Activated gamma-delta T cell treated with Interleukin-2 at 50 U/mL for 16 hours (primary cell): ENCODE measurements around the gene CPTP.
A peak's percentile ranks its signal among the peaks of the same experiment; 100 is the strongest.

ENCODE experiments used
- DNase-seq: peaks from one replicate; pipeline ENCODE4 v3.0.0-alpha.2; 2020

CPTP gene

DNA sequence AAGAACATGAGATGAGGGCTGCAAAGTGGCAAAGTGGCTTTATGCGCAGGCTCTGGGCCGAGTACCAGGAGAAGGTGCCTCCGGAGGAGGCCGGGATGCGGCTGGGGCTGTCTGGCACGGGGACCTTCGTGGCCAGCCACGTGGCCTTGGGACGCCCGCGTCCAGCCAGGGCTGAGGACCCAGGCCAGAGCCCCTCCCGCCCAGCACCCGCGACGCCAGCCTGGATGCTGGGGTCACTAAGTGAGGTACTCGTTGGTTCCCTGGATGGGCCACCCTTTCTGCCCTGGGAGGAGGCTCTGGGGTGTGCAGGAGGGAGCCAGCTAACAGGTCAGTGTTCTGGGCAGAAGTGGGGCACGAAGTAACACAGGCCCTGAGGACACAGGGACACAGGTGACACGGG, 31.8 kb upstream of the CPTP start:
- DNase-seq = no peak

DNA sequence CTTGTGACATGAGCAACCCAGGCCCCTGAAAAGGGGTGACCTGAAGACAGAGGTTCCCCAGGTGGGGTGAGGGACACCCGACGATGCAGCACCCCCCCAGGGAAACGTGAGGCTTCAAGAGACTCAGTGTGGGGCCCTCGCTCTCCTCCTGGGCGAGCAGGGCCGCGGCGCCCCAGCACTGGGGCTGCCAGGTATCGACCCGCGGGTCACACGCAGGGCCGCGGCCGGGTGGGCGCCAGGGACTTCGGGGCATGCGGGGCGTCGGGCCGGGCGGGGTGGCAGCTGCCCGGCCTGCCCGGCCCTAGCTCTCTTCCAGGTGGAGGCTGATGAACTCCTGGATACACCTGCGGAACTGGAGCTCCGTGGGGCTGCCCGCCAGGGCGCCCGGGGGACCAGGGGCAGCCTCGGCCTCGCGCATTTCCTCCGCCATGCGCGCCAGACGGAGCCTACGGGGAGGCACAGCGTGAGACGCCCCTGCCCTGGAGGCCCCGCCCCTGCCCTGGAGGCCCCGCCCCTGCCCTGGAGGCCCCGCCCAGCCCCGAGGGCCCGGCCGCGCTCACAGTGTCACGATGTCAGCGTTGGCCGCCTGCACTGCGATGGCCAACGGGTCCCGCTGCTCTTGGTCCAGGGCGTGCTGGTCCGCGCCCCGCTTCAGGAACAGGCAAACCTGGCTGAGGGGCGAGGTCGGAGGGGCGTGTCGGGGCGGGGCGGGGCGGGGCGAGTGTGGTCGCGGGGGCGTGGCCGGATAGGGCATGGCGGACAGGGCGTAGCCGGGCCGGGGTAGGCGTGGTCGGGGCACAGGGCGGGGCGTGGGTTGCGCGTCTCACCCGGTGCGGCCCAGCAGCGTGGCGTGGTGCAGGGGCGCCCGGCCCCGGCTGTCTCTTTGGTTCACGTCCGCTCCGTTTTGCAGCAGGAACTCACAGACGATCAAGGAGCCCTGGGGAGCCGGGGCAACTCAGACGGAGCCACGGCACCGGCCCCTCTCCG, 31.0 kb upstream of the CPTP start:
- DNase-seq = no peak

DNA sequence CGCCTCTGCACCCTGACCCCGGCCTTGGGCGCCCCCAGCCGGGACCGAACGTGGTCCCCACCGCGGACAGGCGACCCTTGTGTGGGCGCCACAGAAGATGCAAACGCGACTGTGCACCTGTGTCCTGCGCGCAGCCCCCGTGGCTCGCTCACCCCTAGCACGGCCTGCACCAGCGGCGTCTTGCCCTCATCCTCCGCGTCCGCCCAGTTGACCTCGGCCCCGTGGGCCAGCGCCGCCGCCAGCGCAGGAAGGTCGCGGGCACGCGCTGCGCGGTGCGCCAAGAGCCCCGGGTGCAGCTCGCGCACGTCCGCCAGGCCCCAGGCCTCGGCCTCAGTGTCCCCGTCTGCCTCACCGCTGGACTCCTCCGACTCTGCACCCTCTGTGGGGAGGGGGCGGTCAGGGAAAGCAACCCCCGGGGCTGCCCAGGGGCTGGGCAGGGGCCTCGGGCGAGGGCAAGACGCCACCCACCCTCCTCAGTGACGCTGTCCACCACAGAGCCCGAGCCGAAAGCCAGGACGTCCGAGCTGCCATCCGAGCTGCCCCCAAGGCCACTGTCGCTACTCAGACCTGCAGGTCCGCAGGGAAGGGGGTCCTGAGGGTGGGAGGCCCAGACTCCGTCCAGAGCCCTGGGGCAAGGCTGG, 30.2 kb upstream of the CPTP start:
- DNase-seq = no peak

DNA sequence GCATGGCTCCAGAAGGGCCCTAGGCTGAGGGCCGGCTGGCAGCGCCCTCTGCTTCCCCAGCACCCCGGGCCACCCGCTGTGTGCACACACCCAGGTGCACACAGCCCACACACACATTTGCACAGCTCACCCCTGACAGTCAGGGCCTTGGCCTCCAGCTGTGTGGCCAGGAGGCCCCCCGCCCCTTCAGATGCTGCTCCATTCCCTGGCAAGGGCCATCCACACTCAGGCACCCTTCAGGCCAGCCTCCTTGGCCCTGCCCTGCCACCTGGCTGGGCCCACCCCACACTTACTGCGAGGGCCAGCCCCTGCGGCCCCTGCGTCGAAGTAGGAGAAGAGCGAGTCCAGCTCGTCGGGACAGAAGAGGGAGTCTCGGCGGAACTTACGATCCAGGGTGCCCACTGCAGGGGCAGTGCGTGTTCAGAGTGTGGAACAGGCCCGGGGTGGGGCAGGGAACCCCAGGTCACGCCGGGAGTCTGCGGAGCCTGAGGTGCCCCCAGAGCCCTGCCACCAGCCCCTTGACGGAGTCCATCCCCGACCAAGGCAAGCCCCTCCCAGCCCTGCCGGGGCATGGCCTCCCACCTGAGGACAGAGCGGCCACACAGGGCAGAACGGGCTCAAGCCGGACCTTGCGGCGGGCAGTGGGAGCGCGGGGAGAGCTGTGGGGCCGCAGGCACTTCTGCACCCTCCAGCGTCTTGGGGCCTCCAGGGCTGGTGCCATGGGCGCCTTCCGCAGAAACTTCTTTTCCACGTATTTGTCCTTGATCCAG, 29.3 kb upstream of the CPTP start:
- no peak for DNase-seq

DNA sequence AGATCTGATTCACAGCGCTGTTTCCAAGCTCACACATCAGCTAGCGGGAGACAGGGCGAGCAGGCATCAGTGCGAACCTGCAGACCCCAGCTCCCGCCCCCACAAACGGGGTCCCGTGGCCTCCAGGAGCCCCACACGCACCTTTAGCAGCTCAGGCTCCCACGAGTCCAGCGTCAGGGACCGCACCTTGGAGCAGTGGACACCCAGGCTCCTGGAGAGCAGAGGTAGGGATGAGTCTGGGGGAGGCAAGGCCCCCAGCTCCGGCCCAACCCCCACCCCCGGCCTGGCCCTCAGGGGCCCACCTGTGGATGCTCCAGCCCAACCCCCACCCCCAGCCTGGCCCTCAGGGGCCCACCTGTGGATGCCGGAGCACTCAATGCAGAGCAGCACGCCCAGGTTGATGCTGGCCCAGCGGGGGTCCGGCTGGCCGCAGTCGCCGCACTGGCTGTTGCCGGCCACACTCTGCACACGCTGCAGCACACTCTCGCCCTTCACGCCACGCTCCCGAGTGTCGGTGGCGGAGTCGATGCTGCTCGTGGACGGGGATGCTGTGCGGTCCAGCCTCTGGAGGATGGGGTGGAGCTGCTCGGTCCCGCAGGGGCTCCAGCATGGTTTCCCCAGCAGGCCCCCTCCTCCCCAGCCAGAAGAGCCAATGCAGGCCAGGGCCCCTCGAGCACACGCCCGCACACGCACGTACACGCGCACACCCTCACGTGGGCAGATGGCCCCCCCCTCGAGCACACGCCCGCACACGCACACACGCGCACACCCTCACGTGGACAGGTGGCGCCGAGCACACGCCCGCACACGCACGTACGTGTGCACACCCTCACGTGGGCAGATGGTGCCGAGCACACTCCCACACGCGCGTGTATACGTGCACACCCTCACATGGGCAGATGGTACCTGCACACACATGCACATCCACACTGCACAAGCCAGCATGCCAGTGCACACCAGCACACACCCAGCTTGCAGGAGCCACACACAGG, 28.2 kb upstream of the CPTP start:
- DNase-seq = no peak

DNA sequence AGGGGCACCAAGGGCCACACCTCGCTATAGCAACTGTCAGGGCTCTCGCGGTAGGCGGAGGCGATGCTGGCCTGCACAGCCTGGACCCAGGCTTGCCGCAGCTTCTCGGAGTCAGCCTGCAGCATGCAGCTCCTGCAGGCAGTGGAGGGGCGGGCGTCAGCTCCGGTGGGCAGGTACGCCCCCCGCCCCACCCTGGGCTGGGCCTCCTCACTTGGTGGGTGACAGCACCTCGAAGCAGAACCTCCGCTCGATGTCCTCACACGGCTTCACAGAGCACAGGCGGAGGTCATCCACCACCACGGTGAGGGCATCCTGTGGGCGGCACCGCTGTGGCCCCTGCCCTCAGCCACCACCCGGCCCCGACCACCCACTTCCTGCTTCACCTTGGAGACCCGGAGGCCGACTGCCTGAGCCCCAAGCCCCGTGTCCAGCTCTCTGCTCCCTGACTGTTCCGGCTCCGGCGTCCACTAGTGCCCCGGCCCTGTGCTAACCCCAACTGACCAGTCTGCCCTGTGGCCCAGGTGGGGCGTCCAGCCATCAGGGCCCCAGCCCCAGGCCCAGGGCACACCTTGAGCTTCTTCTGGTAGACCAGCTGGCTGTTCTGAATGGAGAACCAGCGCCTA, 26.7 kb upstream of the CPTP start:
- no peak for DNase-seq

DNA sequence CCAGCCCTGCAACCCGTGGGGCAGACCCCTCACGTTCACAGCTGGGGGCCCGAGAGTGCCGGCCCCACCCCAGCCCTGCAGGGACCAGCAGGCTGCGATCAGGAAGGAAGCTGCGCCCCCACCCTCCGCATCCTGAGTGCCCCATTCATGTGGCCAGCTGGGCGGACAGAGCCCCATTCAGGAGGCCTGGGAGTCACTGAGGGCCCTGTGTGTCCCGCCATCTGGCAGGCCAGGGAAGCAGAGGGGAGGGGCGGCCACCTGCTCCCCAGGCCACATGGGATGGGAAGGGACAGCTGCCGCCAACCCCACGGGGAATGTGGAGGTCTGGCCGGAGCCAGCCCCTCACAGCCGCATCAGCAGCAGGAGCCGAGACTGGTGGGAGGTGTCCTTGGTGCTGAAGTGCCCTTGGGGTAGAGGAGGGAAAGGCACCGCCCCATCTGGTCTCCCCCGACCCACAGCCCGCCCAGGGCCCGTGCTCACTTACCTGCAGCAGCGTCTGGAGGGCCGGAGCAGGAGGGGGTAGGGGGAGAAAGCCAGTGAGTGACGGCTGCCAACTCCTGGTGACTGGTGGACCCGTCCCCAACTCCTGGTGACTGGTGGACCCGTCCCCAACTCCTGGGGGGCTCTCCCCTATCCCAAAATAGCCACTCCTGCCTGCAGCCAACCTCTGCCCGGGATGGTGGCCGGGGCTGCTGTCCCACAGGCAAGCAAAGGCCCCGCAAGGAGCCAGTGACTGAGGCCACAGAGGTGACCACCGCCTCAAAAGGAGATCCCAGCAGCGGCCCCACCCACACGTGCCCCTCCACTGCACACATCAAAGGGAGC, 25.5 kb upstream of the CPTP start:
- DNase-seq = no peak

DNA sequence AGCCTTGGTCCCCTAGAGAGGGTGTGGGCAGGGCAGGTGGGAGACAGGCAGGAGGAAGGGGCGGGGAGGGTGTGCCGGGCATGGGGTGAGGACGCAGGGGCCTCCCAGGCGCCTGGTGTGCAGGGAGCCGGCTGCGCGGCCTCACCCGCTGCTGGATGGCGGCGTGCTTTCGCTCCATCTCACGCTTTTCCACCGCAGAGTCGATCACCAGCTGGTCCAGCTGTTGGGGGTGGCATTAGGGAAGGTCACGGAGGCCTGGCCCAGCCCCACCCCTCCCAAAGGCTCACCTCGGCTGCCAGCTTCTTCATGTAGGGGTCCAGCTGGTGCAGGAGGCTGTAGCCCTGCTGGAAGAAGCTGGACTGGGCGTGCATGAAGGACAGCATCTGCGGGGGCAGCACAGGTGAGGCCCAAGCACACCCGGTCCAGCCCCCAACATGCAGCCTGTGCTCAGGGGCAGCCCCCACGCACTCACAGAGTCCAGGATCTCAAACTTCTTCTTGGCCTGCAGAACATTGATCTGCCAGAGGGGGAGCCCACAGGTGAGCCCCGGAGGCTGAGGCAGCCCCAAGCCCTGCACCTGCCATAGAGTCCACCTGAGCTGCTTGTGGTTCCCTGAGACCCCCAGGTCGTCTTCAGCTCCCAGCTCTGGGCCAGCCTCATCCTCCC, 24.8 kb upstream of the CPTP start:
- no peak for DNase-seq

DNA sequence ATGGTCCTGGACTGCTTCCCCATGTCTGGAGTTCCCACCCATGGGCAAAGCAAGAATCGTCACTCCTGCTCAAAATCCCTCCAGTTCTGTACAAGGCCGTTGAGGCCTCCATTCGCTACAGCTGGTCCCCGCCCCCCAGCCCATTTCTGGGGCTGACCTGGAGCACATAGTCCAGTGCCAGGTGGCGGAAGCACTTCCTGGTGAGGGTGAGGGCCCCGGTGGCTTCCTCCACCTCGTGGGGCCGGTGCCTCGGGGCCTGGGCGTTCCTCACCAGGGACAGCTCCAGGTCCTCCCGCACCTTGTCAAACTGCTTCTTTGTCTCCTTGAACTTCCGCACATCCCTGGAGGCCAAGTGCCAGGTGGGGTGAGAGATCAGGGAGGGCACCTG, 24.3 kb upstream of the CPTP start:
- no peak for DNase-seq

DNA sequence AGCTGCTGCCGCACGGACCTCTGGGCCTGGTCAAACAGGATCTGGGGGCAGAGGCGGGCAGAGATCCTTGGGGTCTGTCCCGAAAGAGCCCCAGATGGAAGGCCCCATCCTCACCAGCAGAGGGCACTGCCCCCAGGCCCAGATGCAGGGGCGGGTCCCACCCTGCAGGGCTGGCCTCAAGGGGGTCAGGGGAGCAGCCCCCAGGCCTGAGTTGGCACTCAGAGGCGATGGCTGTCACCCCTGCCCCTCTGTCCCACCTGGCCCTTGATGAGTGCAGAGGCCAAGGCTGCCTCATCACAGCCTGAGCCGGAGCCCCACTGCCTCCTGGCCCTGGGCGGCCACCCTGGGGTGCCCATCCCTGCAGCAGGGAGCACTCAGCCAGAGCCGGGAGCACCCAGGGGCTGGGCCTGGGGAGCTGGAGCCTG, 22.6 kb upstream of the CPTP start:
- DNase-seq = no peak

DNA sequence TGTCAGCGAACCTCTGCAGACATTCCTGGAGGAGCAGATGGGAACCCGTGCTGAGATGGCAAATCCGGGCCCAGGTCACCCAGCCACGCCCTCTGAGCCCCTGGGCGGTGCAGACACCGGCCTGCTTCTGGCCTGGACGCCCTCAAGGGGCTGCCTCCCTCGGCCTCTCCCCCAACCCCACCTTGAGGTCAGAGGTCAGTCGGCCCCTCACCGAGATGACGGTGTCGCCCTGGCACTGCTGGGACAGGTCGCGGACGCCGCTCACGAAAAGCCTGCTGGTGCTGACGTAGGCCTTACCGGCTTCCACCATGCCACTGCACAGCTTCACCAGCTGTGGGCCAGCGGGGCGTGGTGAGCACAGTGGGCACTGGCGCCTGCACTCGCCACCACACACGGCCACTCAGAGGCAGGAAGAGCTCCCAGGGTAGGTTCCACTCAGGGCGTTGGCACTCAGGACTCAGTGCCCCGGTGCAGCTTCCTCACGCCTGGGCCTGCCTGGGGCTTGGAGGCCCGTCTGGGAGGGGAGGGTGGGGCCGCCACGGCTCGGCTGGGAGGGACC, 21.6 kb upstream of the CPTP start:
- no peak for DNase-seq

DNA sequence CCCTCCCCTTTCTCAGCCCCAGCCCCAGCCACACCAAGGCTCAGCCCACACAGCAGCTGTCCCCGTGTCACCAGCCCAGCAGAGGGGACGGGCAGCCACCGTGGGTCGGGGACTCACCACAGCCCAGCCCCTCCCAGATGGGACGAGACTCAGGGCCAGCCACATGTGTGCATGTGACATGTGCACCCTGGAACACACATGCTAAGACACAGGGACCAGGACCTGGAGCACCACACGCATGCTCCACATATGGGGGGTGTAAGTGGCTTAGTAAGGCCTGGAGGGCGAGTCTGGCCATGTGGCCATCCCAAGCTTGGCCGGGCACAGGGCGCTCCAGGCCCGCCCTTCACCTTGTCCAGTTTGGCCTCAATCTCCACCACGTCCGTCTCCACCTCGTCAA, 20.9 kb upstream of the CPTP start:
- DNase-seq = no peak

DNA sequence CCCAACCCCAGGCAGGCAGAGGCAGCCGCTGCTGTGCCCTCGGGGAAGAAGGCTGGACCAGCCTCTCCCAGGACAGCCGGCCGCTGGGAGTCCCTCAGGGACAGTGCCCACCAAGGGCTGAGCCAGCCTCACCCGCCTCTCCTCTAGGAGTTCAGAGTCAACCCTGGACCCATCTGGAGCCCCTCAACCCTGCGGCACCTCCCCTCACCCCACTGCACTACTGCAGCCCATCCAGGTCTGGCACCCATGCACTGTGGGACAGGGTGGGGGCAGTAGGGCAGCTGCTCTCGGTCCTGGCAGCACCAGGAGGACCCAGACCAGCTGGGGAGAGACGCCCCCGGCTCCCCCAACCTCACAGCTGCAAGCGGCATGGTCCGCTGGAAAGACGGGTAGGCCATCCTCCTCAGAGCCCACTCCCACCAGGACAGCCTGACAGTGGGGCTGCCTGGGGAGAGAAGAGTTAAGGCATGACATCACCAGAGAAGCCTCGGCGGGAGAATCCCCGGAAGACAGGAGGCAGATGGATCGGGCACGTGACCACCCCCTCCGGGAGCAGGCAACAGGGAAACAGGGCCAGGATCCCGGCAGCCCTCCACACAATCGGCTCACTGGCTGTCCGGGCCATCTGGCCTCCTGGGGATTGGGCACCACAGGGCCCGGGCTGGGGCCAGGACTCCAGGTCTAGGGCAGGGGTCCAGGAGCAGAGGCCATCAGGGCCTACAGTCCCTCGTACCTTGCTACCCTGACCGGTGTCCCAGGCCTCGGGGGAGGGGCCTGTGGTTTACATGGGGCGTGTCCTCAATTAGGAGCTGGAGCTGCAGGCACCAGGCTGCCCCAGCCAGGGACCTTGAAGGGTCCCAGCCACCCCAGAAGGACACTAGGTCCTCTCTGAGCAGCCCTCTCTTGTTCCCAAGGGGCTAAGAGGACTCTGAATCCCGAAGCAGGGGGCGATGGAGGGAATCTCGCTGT, 20.0 kb upstream of the CPTP start:
- no peak for DNase-seq

DNA sequence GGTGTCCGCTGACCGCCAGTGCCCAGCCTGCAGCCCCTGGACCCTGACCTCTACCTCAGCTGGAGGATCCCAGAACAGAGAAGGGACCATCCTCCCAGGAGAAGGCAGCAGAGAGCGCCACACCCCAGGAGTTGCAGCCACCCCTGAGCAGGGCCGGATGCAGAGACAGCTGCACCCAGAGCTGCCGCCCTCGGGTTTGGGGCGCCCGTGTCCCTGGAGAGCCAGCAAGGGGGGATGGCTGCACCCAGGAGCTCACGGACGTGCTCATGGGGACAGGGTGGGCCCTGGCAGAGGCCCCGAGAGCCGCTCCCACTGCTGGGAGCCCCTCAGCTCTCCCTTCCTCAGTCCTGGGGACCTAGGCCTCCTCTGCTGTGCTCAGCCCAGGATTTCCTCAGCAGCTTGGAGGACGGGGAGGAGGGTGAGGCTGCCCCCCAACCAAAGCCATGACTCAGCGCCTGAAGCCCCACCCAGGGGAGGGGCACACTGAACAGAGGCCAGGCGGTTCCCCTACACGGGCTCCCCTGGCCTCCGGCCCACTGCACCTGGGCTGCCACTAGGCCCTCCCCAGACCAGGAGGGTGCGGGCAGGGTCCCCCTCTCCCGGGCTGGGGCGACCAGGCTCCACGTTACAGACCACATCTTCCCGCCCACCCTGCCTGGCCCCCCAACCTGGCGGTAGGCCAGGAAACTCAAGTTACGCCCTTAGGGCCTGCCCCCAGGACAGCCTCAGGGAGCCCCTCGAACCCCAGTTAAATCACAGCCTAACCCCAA, 19.1 kb upstream of the CPTP start:
- peak; percentile 83 for DNase-seq

DNA sequence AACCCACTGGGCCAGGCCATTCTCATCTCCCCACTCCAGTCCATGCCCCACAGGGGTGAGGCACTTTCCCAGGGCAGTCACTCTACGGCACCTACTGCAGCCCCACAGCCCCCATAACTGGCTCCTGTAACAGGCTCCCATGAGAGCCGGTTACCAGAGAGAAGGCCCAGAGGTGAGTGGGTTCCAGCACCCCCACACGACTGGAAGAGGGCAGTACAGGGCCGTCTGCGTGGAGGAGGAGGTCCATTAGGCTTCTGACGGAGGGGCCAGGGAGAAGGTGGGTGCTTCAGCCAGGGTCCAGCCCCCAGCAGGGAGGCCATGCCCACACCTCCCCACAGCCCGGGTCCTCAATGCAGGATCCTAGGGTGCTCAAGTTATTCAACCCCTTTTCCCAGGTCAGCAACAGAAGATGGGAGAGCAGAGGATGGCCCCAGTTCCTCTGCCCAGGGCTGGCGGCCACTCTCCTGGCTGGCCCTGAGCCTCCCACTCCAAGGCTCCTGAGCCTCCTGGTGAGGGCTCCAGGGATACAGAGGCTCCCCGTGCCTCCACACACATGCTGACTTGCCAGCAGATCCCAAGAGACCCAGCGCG, 18.4 kb upstream of the CPTP start:
- DNase-seq = no peak

DNA sequence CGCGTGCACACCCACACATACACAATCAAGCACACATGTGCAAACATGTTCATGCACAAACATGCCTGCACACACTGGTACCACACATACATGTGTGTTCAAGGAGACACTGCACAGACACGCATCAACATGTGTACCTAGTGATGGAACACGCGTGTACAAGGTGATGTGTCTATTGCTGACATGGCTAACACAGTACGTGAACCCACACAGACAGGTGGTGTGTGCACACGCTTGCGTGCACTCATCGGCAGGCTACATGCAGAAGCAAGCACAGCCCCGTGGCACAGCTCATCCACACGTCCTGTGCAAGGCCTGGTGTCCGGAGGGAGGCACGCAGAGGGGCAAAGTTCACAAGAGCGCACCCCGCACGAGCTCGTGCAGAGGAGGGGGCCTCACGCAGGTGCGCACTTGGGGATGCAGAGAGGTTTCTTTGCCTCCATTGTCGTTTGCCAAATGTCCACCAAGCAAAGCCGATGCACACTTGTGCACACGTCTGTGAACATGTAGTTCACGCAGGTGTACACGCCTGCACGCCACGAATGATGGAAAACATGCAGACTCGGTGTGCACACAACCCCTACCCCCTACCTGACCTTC, 17.8 kb upstream of the CPTP start:
- DNase-seq = no peak
